WERI-Rb-1 (cell line): ENCODE data around the gene NISCH.

ENCODE experiments used
- DNase-seq: peaks from one replicate; pipeline ENCODE4 v3.0.0-alpha.2; 2020
- H3K27ac ChIP-seq: fragments of 250-450 bp; sonication (Bioruptor Pico); 2 replicates; pipeline ENCODE4 v1.5.1; 2020; ENCODE audit warnings: mild to moderate bottlenecking, moderate library complexity
- H3K27me3 ChIP-seq: fragments of 250-450 bp; sonication (Bioruptor Pico); 2 replicates; pipeline ENCODE4 v1.5.1; 2021; ENCODE audit warnings: mild to moderate bottlenecking, low read depth, moderate library complexity; ENCODE audit not compliant: insufficient read depth, severe bottlenecking
- H3K36me3 ChIP-seq: fragments of 250-450 bp; sonication (Bioruptor Pico); 2 replicates; pipeline ENCODE4 v1.5.1; 2020; ENCODE audit warnings: mild to moderate bottlenecking, moderate library complexity
- H3K4me3 ChIP-seq: 2 replicates; pipeline ENCODE4 v1.5.1; 2011; ENCODE audit warnings: low read depth, mild to moderate bottlenecking, control low read depth, low read length
- H3K9me3 ChIP-seq: fragments of 250-450 bp; sonication (Bioruptor Pico); 2 replicates; pipeline ENCODE4 v1.5.1; 2021; ENCODE audit warnings: mild to moderate bottlenecking, moderate library complexity; ENCODE audit not compliant: severe bottlenecking
- TF ChIP-seq, protein P1 (sequence below): IDR thresholded peaks from 2 replicates; pipeline ENCODE4 v1.5.1; 2011; ENCODE audit warnings: low read depth, mild to moderate bottlenecking, control low read depth, inconsistent platforms, low read length

The NISCH gene

DNA sequence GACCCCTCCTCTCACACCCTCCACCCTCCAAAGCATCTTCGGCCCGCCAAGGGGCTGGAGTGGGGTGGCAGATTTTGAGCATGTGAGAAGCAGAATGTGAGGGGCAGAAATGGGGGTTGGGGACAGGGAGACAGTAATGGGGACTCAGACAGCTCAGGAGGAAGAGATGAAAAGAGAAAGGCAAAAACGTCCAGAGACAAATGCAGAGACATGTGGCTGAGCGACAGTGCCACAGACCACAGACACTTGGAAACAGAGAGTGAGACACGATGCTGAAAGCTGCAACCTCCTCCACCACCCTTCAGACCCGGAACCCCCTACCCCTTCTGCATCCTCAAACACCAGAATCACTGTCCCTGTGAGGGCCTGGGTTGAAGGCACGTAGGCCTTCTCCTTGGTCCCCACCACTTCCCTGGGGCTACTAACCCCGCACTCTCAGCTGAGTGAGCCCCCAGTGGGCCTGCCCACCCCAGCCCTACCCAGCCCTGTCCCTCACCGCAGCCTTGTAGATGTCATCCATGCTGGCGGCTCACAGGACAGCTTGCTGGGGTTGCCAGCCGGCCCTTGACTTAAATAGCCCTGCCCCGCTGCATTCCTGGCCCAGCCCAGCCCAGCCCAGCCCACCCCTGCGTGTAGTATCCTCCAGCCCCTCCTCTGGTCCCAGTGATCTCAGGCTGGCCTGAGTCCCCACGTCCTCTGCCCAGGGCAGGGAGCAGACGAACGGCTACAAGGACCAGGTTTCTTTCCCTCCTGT is 1.7 kb upstream of the NISCH start, which contains the start of gene TNNC1:
Gene TNNC1 (minus strand): TSS at position 546 of the 754 bp plus-strand sequence. CDS start 26 bp downstream, at position 520.
- no peak within 1 kb of the TSS; the same call in 1 of the 2 replicates for H3K4me3 ChIP-seq
- TF ChIP-seq, protein P1, sequence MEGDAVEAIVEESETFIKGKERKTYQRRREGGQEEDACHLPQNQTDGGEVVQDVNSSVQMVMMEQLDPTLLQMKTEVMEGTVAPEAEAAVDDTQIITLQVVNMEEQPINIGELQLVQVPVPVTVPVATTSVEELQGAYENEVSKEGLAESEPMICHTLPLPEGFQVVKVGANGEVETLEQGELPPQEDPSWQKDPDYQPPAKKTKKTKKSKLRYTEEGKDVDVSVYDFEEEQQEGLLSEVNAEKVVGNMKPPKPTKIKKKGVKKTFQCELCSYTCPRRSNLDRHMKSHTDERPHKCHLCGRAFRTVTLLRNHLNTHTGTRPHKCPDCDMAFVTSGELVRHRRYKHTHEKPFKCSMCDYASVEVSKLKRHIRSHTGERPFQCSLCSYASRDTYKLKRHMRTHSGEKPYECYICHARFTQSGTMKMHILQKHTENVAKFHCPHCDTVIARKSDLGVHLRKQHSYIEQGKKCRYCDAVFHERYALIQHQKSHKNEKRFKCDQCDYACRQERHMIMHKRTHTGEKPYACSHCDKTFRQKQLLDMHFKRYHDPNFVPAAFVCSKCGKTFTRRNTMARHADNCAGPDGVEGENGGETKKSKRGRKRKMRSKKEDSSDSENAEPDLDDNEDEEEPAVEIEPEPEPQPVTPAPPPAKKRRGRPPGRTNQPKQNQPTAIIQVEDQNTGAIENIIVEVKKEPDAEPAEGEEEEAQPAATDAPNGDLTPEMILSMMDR, result no peak

DNA sequence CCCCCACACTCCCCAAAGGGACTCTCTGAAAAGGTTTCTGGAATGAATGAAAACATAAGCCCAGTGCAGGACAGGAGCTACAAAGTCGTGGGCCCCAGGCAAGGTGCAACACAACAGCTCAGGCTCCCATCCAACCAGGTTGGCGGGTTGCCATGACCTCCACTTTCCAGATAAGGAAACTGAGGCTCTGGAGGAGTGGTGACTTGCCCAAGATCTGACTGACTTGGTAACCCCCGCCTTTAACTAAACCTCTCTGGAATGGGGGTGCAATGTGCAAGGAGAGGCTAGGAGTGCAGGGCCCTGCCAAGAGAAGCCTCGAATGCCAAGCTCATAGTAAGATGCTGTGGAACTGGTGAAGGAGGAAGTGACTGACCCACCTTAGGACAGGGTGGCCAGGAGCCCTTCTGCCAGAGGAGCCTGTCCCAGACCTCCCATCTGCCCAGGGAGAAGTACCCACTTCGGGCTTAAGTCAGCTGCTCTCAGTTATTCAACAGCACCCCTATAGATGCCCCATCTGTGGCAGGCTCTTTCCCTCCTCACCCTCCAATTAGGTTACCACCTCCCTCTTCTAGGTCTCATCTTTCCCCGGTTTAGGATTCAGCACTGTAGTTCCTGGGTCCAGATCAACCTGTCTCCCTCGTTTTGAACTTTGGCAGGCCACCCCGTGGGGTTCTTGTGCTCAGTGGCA is 1.0 kb upstream of the NISCH start:
- no peak for DNase-seq
- Histone ChIP-seq H3K27ac (peak overlapping the region; percentile 94), H3K27me3 (no peaks in the 10 kb centered on the region), H3K36me3 (peaks cover 31% of the 10 kb centered on the region), H3K4me3 (no peak overlapping the region), H3K9me3 (no peaks in the 10 kb centered on the region)
- TF ChIP-seq, protein P1, result no peak

More for the DNA sequence above, 1.7 kb upstream of the NISCH start, which contains the start of gene TNNC1:
- DNase-seq, result peak; percentile 43
- Histone ChIP-seq H3K9me3 (no peaks in the 10 kb centered on the region), H3K27me3 (no peaks in the 10 kb centered on the region), H3K27ac (peak within 1 kb of the TSS; percentile 94), H3K36me3 (peaks cover 23% of the 10 kb centered on the region)

DNA sequence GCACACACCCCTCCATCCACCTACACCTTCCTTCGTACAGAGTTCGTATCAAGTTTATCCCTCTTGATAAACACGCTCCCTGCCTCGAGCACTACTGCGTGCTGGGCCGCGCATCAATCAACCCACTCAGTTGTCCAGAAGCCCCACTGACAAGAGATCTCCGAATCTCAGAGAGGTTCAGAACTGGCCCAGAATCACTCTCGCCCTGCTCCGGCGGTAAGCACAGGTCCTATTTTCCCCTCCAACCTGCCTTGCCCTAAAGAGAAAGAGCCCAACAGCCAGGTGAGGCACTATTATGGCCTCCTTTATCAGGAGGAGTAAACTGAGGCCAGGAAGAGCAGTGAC is 494 bp upstream of the NISCH start:
- no peaks in the 10 kb centered on the region for H3K27me3 ChIP-seq
- no peaks in the 10 kb centered on the region for H3K9me3 ChIP-seq
- peaks cover 36% of the 10 kb centered on the region for H3K36me3 ChIP-seq
- peak overlapping the region; percentile 94 for H3K27ac ChIP-seq
- TF ChIP-seq, protein P1, result no peak
- H3K4me3 ChIP-seq, result peak overlapping the region; percentile 45
- no peak for DNase-seq

DNA sequence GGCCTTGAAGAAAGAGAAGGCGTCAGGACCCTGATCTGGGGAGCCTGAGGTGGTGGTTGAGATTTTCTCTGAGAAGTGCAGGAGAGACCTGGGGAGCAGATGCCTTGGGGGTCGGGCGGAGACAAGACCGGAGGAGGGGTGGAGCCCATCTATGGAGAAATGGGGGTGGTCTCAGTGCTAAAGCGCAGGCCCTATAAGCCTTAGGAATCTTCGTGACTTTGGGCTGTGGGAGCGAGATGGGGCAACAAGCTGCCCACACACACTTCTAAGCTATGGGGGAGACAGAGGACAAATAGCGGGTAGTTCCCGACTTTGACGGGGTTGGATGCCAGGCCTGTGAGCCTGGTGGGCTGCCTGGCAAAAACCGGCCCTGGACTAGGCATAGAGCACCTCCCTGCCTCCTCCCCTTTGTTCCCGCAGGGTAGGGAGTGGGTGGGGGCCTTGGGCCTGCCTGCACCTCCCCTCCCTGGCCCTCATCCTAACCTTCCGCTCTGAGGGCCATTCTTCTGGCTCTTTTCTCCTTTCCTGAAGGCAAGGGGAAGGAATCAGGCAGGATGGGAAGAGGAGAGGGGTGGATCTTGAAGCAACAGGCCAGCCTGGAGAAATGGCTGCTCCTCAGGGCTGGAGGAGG is 880 bp downstream of the NISCH start:
- Histone ChIP-seq H3K4me3 (peak overlapping the region; percentile 93), H3K9me3 (no peaks in the 10 kb centered on the region), H3K36me3 (peaks cover 49% of the 10 kb centered on the region), H3K27me3 (no peaks in the 10 kb centered on the region), H3K27ac (peak overlapping the region; percentile 94)
- DNase-seq, result peak; percentile 32
- TF ChIP-seq, protein P1, result no peak

DNA sequence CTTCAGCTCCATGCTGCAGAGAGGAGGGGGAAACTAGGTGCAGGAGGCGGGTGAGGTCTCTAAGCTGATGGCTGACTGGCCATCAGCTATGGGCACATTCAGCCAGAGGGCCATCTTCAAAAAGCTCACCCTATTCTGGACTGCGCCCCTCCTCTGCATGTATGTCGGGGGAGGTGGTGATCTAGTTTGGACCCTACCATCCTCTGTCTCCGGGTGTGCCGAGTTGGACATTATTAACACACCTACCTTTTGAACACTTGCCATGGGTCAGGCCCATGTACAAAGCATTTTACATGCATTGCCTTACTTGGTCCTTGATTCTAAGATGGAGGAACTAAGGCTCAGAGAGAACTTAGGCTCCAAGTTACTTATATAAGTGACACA is 1.4 kb downstream of the NISCH start:
- Histone ChIP-seq H3K4me3 (peak overlapping the region; percentile 93), H3K27ac (peak overlapping the region; percentile 94), H3K9me3 (no peaks in the 10 kb centered on the region), H3K36me3 (peaks cover 55% of the 10 kb centered on the region), H3K27me3 (no peaks in the 10 kb centered on the region)
- TF ChIP-seq, protein P1, result no peak
- no peak for DNase-seq
